ENCODE data around the gene SLC26A9.

- TF ChIP-seq POLR2A (IDR thresholded peaks at IDR 0.05) (no peak), CTCF (IDR thresholded peaks at IDR 0.05) (no peak)
Measured at GRCh38 chr1:205959789-205960188, 16.5 kb upstream of the SLC26A9 start.

Data from adrenal gland (tissue), 5 donors.